ENCODE measurements around the gene MIGA2. TPM values are rescaled to one million over a fixed set of nuclear protein-coding genes. Genes with fewer than 3 reads are reported as not detected.

The MIGA2 gene
- total RNA-seq, 1 donor from 2014 or later, result 17.3 TPM

- DNase-seq (ENCODE audit: low spot score), result no peak
Observed at GRCh38 chr9:129070696-129071525, 34.5 kb downstream of the MIGA2 start.

- no peak for DNase-seq (ENCODE audit: low spot score)
Observed at GRCh38 chr9:129071526-129072126, 35.2 kb downstream of the MIGA2 start.

GRCh38 chr9:129072171-129072570 is 35.7 kb downstream of the MIGA2 start:
- no peak for DNase-seq (ENCODE audit: low spot score)

GRCh38 chr9:129073404-129073803 is 37.0 kb downstream of the MIGA2 start:
- DNase-seq (ENCODE audit: low spot score), result no peak

GRCh38 chr9:129074106-129074505 is 37.7 kb downstream of the MIGA2 start:
- no peak for DNase-seq (ENCODE audit: low spot score)

GRCh38 chr9:129075996-129076639 is 39.7 kb downstream of the MIGA2 start:
- no peak for DNase-seq (ENCODE audit: low spot score)

GRCh38 chr9:129076640-129077037 is 40.2 kb downstream of the MIGA2 start:
- no peak for DNase-seq (ENCODE audit: low spot score)

- DNase-seq (ENCODE audit: low spot score), result no peak
Observed at GRCh38 chr9:129077236-129077635, 40.8 kb downstream of the MIGA2 start.

GRCh38 chr9:129078691-129079503 is 42.5 kb downstream of the MIGA2 start:
- DNase-seq (ENCODE audit: low spot score), result no peak

- DNase-seq (ENCODE audit: low spot score), result no peak
Observed at GRCh38 chr9:129079829-129080228, 43.4 kb downstream of the MIGA2 start.

- no peak for DNase-seq (ENCODE audit: low spot score)
Observed at GRCh38 chr9:129080298-129080600, 43.8 kb downstream of the MIGA2 start.

GRCh38 chr9:129080601-129081387 is 44.4 kb downstream of the MIGA2 start, which contains the start of gene DOLPP1:
DOLPP1 (plus strand) TSS chr9:129081111; CDS start chr9:129081132, 21 bp downstream.
- peak; percentile 100 for DNase-seq (ENCODE audit: low spot score)

- no peak for DNase-seq (ENCODE audit: low spot score)
Observed at GRCh38 chr9:129081388-129081904, 45.0 kb downstream of the MIGA2 start.

- no peak for DNase-seq (ENCODE audit: low spot score)
Observed at GRCh38 chr9:129084087-129084486, 47.7 kb downstream of the MIGA2 start.

GRCh38 chr9:129089246-129089645 is 52.8 kb downstream of the MIGA2 start:
- no peak for DNase-seq (ENCODE audit: low spot score)

- DNase-seq (ENCODE audit: low spot score), result no peak
Observed at GRCh38 chr9:129093602-129094386, 57.4 kb downstream of the MIGA2 start.

GRCh38 chr9:129094387-129095169 is 58.2 kb downstream of the MIGA2 start:
- DNase-seq (ENCODE audit: low spot score), result no peak

- DNase-seq (ENCODE audit: low spot score), result no peak
Observed at GRCh38 chr9:129095170-129095667, 58.8 kb downstream of the MIGA2 start.

- no peak for DNase-seq (ENCODE audit: low spot score)
Observed at GRCh38 chr9:129095908-129096307, 59.5 kb downstream of the MIGA2 start.

All from mesenteric fat pad (tissue), 1 donor.